ENCODE results near the gene DGAT2.

The DGAT2 gene

DNA sequence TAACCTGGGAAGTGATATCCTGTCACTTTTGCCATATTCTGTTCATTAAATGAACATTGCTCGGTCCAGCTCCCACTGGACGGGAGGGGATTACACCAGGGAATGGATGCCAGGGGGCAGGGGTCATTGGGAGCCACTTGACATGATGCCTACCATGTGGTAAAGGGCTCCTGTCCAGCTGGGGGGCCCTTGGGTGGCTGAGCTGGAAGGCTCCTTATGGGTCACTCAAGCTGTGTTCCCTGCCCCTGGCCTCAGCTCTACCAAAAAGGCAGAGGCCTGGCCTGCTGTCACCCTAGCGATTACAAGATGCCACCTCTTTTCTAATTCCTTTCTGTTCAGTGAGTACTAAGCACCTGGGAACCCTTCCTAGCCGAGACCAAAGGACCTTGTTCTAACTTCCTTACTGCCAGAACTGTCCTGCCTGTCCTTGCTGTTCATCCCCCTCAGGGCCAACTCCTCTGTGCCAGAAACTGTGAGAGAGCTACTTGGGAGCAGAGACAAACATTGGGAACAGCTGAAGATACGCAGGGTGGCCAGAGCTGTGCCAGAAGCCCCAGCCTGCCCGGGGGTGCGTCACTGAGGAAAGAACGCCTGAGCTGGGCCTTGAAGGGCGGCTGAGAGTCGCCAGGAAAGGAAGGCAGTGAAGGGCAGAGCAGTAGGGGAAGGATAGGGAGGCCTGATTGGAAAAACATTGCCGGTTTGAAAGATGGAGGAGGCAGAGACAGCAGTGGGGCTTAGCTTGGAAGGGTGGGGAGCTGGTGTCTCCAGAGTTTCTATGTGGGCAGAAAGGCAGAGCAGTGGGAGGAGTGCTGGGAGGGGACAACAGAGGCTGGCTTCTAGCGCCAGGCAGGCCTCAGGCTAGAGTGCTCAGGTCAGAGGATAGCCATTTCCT, 33.7 kb downstream of the DGAT2 start:
- no peak for DNase-seq

DNA sequence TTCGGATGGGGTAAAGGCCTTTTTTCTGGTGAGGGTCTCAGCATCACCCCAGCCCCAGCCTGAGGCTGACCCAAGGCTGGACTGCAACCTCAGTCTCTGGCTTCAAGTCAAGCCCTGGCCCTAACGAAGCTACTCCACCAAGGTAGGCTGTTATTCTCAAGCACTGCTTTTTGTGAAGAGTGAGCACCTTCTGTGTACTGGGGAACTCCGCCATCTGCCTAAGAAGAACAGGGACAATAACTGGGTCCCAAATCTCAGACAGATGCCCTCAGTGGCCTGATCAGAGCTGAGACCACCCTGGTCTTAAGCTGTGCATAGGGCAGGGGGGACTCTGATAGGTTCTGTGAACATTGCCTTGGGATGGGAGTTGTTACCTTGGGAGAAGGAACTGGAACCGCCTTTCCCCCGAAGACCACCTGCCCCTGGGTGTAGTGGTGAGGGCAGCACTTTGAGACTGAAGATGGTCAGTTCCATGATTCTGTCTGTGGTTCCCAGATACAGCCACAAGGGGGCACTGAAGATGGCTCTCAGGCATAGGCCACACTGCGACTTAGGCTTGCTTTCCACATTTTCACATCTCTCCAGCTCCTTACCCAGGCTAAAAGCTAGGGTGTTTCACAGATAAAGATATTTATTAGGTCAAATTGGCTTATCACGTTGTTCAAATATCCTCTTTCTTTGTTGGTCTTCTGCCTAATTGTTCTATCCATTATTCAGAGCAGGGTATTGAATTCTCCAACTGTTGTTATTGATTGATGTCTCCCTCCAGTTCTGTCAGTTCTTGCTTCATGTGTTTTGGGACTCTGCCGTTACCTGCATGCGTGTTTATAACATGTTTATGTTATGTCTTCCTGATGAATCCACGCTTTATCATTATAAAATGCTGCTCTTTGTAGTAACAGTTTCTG, 34.6 kb downstream of the DGAT2 start:
- peak; percentile 16 to 67 (median 55) for DNase-seq

DNA sequence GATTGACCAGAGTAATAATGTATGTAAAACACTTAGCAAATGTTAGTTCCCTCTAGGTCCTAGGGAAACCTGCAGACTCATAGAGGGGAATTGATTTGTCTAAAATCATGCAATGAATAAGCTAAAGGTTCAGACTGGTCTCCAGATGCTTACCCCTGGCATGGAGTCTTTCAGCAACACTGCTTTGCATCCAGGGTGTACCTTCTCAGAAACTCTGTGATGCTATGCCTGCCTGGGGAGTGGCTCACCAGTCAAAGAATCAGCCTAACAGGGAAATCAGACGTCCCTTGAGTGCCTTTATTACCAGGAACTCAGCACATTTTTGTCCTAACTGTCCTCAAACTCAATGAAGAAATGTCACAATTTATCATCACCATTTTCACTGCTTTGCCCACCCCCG, 40.5 kb downstream of the DGAT2 start:
- no peak for DNase-seq

DNA sequence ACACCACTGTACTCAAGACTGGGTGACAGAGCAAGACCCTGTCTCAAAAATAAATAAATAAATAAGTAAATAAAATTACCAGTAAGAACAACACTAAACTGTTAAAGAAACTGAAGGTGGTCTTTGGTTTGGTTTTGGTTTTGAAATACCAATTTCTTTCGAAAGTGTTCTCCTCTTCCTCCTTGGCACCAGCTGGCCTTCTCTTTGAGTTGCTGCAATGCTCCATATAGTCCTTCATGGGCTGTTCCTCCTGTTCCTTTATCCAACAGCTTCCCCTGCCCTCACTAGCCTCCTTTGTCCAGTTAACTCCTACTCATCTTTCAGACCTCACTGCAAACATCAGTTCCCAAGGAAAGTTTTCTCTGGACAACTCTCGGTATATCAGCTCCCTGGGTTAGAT, 41.4 kb downstream of the DGAT2 start:
- DNase-seq: no peak

DNA sequence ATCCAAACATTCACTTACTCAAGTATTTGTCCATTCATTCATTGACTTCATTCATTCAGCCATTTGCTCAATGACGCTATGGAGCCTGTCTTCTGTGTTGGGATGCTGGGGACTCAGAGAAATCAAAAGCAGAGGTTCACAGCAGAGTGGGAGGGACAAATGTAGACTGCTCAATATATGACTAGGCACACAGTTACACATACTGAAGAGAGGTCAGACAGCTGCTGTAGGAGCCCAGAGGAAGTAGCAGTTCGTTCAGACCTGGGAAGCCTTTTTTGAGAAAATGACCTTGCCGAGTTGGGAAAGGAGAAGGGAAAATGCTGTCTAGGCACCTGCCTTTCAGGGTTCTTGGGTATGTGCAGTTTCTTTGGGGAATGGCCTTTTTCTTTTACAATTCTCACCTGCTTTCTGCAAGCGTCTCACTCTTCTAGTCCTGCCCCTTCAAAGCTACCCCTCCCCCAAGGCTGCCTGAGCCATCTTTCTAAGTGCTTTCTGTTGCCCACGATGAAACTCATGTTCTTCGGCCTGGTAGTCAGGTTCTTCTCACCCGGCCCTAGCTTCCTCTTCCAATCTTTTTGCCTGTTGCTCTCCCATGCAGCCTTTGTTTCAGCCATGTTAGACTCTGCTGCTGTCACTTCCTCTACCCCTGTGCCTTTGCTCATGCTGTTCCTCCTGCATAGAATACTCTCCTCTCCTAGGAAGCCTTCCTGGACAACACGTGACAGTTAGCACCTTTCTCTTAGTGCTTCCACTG, 42.2 kb downstream of the DGAT2 start:
- no peak for DNase-seq

DNA sequence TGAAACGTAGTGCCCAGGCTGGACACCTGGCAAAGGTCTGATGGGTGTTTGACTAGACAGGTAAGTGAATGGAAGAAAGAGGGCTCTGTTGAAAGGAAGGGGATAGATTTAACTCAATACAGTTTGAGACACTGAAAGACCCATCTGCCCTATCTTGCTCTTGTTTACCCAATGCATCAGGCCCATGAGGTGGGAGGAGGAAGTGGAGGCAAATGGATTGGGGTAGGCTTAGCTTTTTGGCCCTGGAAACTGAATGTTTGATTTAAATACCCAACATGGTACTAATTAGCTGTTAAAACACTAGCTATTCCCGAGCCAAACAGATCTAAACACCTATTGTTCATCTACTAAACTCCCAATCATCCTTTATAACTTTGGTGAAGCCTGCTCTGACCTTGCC, 42.9 kb downstream of the DGAT2 start:
- no peak for DNase-seq

DNA sequence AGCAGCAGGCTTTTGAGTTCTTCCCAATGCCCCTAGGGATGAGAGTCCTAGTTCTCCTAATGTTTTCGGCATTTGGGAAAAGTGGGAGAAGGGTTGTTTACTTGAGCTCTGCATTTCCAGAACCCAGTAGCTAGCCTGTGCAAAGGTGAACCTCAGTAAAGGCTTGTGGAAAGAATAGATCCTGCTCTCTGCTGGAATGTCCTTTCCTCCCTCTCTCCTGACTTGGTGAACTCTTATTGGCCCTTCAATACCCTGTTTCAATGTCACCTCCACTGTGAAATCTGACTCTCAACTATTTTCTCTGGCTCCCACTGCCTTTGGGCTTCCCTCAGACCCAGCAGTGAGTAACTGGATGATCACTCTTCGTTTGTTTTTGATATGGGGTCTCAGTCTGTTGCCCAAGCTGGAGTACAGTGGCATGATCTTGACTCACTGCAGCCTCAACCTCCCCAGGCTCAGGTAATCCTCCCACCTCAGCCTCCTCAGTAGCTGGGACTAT, 44.0 kb downstream of the DGAT2 start:
- no peak for DNase-seq

DNA sequence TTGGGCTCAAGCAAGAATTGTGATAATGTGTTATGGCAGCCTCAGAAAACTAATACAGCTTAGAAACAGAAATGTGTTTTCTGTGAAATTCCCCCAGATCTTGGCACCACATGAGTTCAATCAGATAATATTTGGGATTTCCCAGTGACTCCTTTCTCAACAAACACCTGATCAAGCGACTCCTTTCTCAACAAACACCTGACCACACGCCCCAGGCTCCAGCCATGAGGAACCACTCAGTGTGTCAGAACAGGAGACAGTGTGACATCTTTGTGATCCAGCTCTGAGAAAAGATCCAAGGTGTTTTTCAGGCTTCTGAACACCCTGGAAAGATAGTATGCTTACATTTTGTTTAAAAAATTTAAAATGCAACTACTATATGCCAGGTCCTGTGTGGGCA, 44.5 kb downstream of the DGAT2 start:
- DNase-seq: no peak

DNA sequence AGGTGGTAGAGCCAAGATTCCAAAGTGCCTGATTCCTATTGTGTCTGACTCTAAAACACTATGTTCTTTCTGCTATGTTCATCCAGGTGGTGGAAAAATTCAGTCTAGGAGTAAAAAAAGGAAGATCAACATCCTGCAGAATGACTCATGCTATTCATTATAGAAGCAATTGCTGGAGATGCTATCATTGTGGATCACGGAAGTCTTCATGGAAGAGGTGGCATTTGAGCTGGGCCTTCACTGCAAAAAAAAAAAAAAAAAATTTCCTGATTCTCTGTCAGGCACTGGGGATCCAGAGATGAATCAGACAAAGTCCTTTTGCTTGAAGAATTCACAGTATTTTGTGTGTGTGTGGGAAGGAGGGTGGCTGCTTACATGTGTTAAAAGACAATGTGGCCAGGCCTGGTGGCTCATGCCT, 45.1 kb downstream of the DGAT2 start:
- no peak for DNase-seq

DNA sequence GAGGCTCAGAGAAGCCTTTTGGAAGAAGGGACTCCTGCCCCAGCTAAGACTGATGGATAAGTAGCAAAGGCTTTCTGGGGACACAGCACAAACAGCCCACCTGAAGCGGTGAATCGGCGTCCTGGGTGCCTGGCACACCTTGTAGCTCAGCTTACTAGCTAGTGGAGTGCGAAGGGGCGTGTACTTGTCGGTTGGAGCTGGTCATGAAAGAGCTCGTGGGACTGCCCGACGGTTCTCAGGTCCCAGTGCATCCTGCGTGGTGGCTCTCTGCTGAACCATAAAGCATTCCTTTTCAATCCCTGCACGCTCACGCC, 45.7 kb downstream of the DGAT2 start:
- no peak for DNase-seq

DNA sequence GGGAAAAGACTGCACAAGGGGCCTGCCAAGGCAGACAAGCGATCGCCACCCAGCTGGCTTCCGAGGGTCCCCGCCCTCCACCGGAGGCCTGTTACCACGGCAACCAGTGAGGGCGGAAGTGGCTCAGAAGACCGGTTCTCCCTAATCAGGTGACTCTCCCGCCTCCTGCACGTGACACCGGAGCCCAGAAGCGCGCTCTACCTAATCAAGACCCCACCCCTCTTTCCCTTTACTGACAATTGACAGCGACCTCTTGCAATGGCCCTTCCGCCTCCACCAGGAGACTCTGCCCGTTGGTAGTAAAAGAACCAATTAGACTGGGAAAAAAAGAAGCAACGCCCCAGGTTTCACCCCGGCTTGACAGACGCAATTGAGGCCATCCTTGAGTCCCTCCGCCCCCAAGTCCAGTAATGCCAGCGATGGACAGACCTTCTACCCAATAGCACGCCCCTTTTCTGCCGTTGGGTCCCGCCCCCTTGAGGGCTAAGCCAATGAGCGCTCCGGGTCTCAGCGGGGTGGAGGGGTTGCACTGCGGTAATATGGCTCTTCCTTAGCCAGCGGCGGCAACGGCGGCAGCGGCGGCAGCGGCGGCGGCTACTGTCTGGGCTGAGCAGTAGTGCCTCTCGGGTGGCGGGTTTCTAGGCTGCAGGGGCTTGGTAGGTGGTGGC, 46.2 kb downstream of the DGAT2 start, which contains the start of gene UVRAG:
TSS of gene UVRAG (plus strand) at position 534 of the 668 bp plus-strand sequence. CDS start 198 bp downstream, outside the sequence.
- DNase-seq: peak; percentile 94 to 98 (median 96)

DNA sequence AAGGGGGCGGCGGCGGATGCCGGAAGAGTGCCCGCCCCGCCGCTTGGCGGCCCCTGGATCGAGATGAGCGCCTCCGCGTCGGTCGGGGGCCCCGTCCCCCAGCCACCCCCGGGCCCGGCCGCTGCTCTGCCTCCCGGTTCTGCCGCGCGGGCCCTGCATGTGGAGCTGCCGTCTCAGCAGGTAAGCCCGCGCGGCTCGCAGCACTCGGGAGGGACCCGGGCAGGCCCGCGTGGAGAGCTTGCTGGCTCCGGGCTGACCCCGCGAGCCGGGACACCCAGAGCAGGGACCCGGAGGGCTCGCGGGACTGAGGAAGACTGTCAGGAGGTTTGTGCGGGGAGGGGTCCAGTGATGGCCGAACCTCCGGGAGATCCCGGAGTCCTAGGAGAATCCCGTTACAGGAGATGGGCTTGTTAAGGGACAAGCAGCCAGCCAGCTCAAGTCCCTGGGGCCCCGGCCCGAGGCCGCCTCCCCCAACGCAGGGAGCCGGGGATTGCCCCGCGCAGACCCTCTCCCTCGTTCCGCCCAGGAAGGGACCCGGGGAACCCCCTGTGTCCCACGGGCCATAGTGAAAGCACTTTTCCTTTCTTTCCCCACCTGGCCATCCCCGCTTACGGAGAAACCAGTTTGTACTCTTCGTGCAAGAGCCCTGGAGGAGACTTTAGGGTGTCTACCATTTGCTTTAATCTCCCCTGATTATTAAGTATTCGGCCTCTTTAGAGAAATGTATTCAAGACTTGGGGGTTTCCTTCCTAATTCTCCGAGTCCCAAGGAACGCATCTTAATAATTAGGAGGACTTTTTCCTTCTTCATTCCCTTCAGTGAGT, 47.0 kb downstream of the DGAT2 start:
- DNase-seq: peak; percentile 37 to 58 (median 42)

DNA sequence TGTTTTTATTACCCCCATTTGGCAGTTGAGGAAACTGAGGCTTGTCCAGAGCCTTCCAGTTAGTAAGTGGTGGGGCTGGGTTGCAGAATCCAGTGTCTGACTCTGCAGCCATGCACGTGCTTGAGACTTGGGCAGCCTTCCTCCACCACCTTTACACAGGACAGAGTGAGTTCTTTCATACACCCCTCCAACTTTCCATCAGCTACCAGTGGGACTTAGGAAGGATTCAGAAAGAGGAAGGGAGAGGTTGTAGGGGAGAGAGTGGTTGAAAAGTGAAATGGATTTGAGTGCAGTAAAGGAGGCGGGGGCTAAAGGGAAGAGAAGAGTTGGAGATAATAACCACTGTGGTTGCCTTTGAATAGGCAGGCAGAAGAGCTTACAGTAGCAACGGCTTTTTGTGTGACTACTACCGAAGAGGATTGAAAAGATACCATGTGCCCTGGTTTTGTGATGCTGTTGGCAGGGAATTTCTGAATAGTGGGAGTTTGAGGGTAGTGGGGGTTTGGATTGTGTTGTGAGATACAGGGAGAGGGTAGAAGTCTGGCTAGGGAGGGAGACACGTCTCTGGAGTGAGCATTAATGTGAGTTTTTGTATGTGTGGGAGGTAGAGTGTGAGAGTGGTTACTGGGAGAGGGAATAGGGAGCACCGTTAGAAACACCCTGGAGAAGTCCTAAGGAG, 48.1 kb downstream of the DGAT2 start:
- DNase-seq: peak in 1 of 5 donors; percentile 18

DNA sequence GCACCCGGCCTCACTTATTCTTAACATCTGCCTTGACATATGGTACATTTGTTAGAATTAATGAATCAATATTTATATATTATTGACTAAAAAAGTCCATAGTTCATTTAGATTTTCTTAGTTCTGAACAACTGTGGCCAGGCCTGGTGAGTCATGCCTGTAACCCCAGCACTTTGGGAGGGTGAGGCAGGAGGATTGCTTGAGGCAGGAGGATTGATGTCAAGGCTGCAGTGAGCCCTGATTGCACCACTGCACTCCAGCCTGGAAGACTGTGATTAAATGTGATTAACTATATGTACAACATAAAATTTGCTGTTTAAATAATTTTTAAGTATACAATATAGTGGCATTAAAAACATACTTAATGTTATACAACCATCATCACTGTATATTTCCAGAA, 52.1 kb downstream of the DGAT2 start:
- DNase-seq: no peak

DNA sequence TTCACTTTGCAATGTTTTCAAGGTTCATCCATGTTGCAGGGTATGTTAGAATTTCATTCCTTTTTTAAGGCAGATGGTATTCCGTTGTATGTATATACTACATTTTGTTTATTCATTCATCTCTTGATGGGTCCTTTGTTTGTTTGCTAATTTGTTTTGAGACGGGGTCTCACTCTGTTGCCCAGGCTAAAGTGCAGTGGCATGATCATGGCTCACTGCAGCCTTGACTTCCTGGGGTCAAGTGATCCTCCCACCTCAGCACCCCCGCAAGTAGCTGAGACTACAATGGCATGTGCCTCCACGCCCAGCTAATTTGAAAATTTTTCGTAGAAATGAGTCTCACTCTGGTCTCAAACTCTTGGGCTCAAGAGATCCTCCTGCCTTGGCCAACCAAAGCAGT, 52.6 kb downstream of the DGAT2 start:
- no peak for DNase-seq

DNA sequence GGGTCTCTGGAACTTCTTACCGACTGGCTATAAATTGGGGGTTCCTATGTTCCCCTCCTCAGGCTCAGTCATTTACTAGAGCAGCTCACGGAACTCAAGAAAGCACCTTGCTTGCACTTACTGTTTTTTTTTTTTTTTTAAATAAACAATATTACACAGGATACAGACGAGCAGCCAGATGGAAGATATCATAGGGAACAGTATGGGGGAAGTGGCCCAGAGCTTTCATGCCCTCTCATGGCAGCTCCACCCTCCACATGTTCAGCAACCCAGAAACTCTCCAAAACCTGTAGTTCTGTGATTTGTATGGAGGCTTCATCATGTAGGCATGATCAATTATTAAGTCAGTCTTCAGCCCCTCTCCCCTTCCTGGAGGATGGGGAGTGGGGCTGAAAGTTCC, 54.0 kb downstream of the DGAT2 start:
- no peak for DNase-seq

DNA sequence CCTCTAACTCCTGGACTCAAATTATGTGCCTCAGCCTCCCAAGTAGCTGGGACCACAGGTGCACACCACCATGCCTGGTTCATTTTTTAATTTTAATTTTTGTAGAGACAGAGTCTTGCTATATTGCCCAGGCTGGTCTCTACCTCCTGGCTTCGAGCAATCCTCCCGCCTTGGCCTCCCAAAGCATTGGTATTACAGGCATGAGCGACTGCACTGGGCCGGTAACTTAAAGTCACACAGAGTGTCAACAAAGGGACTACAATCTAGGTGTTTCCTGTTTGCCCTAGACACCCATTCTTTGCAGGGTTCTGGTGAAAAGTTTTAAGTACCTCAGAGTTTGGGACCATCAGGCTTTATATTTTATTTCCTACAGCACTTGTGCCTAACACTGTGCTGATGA, 54.8 kb downstream of the DGAT2 start:
- no peak for DNase-seq

DNA sequence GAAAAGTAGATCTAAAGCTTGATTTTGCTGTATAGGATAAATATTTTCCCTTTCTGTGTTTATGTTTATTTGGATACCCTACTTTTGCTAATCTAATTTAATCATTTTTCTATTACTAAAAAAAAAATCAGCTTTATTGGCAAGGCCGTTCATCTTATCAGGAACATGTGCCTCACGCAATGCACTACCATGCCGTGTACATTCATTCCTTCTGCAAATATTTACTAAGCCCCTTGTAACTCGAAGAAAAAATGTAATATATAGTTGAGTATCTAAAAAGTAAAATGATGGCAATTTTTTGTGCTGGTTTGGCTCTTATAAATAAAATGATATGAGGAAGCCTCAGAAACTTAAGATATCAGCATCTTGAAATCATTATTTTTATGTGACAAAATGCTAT, 55.4 kb downstream of the DGAT2 start:
- DNase-seq: no peak

DNA sequence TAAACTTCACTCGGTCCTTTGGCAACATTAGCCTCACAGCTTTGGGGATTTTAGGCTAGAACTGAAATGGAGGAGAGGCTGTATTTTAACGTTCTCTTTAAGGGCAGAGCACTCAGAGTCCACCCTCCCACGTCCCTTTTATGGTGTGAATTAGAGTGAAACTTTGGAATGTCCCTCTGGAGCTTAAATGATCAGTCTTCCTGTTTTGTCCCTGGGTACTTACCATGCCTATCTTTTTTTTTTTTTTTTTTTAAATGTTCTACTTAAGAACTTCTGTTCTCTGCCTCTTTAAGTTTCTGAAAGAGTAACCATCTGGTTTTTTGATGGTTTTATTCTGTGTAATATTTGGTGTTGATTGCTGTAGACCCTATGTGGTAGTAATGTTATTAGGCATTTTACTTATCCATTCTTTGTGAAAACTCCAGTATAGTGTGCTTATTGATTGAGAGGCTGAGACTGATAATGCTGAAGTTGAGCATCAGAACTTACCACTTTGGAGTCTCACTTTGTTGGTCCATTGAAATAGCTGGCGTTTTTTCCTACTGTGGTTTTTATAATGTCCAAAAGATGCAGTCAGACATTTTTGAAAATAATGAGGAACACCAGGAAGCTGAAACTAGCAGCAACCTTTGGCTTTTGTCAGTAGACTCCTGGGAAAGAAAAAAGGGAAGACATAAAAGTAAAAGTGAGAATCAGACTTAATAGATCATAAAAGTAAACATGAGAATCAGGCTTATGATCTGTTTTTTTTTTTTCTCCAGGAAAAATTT, 58.1 kb downstream of the DGAT2 start:
- DNase-seq: no peak

DNA sequence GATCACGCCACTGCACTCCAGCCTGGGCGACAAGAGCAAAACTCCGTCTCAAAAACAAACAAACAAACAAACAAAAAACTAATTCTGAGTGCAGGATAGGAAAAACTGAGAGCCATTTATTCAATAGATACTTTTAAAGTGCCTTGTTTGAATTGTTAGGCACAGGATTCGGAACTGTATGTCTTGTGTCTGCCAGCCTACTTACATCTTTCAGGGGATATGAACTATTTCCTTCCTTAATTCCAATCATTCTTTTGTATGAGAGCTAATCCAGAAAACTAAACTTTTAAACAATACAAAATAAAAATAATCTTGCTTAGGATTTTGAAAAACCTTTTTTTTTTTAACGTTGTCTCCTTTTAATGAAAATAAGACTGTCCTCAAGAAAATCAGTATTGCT, 59.0 kb downstream of the DGAT2 start:
- no peak for DNase-seq
